ENCODE measurements around the gene INPP5E. TPM values are rescaled to one million over a fixed set of nuclear protein-coding genes. Genes with fewer than 3 reads are reported as not detected.
"Not testable (repeated sequence)": the region's sequence is repeated elsewhere in the genome, so short reads cannot be mapped to it uniquely, and the experiment has no call there.

INPP5E gene
- polyA plus RNA-seq, 3 donors, result 15.6 to 18.5 (median 17.7) TPM

DNA sequence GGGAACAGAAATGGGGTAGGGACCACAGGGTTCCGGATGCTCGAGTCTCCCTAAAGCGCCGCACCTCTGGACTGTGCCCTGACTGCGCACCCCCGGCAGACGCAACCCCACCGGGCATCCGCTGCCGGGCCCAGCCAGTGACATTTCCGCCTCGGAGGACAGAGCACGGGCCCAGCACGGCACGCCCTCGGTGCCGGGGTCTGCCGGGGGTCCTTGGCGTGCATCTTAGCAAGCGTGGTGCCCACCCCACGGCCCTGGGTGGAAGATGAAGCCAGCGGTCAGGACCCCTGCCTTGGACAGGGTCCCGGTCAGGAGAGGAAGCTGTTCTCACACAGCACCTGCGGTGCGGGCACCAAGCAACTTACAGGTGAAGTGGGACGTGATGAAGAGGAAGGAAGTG lies 7.1 kb downstream of the INPP5E start:
- no peak for DNase-seq

- no peak for DNase-seq
Observed at GRCh38 chr9:136431782-136432350, 7.8 kb downstream of the INPP5E start.

GRCh38 chr9:136430588-136431234 lies 8.9 kb downstream of the INPP5E start:
- DNase-seq, result no peak

DNA sequence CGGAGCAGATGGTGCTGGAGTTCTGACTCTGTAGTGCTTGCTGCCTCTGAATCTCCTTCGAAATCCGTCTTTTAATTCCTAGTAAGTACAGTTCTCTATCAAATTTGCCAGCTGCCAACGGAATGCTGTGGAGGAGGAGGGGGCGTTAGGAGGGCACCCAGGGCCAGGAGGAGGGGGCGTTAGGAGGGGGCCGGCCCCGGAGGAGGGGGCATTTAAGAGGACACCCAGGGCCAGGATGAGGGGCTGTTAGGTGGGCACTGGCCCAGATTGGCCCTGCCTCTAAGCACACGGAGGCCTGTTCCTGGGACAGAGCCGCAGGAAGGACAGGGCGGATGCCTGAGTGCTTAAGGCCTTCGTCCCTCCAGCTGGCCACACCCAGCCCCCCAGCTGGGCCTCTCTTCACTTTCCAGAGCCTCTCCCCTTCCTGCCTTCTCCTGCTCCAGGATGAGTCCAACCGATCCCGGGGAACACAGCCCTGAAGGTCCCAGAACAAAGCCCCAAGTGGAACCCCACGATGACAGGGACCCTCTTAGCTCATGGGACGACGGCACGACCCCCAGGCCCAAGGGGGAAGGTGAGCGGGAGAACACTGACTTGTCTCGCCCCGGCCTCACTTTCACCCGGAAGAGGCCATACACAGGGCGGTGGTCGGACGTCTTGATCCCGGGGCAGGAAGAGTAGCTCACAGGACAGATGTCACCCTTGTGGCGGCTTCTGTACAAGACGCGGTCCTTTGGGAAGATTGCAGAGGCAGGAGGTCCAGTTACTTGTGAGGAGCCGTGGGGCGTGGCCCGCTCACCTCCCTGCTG lies 9.8 kb downstream of the INPP5E start:
- no peak for DNase-seq

DNA sequence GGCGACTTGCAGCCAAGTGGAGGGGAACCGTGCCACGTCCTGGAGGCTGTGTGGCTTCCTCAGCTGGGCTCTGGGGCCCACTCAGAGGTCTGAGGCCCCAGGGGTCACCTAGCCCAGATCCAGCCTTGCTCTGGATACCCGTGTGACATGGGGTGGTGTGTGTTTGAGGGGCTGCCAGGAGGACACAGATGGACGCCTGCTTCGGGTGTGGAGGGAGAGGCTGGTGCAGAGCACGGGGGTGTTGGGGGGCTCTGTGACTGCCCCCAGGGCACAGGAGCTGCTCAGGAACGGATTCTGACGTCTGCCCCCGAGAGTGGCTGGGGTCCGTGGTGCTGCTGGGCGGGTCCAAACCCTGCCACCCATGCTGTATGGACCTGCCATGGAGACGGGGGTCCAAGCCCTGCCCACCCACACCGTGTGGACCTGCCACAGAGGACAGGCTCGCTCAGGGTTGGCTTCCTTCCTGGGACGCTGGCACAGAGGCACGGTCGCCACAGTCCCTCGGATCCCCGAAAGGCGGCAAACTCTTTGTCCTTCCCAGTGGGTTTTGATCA lies 10.5 kb downstream of the INPP5E start:
- no peak for DNase-seq

- DNase-seq, result no peak
Observed at GRCh38 chr9:136426787-136427186, 12.9 kb downstream of the INPP5E start.

DNA sequence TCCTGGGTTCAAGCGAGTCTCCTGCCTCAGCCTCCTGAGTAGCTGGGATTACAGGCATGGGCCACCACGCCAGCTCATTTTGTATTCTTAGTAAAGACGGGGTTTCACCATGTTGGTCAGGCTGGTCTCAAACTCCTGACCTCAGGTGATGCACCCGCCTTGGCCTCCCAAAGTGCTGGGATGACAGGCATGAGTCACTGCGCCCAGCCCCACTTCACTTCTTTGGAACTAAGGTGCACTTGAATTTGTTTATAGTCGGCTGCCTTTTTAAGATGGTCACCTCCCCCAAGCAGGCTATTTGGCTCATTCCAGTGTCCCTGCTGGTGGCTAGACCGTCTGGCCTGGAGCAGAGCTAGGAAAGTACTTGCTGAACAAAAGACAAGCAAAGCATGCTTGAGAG lies 14.3 kb downstream of the INPP5E start:
- not testable (repeated sequence) for DNase-seq

DNA sequence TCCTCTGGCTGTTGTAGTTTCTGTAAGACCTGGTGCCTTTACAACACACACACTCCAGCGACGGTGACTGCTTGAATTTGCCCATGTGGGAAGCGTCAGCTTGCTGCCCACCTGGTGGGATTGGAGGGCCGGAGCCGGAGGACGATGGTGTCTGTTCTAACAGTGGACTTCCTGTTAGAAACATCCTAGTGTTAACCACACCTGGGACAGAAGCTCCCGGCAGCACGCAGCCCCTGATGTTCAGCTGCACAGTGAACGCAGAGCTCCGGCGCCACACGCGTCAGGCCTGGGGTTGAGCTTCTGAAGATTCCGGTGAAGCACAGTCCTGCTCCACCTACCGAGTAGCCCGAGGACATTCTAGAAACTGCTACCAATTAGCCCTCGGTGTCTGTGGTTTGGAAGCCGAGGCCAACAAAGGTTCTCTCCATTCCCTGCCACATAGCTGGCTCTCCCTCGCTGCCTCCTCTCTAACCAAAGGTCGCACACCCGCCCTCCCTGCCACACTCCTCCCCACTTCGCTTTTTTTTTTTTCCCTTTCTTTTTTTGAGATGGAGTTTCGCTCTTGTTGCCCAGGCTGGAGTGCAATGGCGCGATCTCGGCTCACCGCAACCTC lies 14.8 kb downstream of the INPP5E start:
- no peak for DNase-seq

DNA sequence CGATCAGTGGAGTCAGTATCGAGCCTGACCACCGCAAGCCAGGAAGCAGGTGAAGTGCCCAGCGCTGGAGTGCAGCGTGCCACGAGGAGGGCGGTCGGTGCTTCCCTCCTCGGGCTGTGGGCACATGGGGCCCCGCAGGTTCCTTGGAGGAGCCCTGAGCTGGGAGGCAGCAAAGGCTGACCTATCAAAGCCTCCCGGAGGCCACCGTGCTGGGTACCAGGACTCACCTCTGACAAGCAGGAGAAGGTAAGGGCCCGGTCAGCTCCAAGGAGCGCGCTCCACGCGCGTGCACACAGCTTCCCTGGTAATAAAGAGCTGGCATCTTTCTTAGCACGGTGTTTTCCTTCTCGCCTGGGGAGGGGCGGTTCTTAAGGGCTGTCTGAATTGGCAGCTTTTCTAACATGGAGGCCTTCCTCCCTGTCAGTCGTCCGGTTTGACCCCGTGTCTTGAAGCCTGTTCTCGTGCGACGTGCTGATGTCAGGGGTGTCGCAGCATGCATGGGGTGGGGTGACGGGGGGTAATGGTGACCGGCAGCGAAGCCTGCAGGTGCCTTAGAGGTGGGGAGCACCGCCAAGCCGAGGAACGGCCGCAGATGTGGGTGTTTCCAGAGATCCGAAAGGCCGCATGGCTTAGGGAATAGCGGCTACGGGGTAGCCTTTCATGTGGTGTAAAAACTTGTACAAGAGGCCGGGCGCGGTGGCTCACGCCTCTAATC lies 16.1 kb downstream of the INPP5E start:
- no peak for DNase-seq

DNA sequence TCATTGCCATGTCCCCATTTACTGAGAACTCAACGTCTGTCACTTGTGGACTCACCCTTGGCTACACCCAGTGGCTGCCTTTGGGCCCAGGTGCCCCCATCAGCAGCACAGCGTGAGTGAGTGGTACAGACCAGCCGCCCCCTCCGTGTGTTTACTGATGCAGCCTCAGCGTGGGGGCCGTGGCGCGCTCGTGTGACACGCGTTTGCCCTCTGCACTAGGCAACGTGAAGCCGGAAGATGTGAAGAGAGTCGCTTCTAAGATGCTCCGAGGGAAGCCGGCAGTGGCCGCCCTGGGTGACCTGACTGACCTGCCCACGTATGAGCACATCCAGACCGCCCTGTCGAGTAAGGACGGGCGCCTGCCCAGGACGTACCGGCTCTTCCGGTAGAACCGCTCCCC lies 16.8 kb downstream of the INPP5E start:
- DNase-seq, result no peak

- DNase-seq, result no peak
Observed at GRCh38 chr9:136421791-136422190, 17.9 kb downstream of the INPP5E start.

DNA sequence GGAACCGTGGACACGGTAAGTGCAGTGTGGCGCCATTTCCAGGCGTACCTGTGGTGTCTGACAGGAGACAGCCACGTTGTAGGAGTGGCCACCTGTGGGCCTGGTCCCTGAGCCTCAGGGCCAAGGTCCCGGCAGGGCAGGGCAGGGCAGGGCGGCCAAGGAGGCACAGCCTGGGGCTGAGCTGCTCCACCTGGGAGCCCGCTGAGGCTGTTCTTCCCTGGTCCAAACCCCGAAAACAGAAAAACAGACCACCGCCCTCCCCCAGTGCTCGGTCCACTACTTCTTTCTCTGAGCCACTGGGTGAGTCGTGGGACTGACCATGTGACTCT lies 20.6 kb downstream of the INPP5E start:
- DNase-seq, result no peak

GRCh38 chr9:136418182-136419091 lies 21.2 kb downstream of the INPP5E start:
- no peak for DNase-seq

DNA sequence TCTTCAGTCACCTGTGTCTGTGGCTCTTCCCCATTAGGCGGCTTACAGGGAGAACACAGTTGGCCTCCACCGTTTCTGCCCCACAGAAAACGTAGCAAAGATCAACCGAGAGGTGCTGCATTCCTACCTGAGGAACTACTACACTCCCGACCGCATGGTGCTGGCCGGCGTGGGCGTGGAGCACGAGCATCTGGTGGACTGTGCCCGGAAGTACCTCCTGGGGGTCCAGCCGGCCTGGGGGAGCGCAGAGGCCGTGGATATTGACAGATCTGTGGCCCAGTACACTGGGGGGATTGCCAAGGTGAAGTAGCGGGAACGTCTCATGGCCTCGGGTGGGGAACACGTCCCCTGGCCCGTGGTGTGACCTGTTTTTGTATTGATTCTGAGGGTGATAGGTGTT lies 22.7 kb downstream of the INPP5E start:
- no peak for DNase-seq

- DNase-seq, result no peak
Observed at GRCh38 chr9:136416427-136416826, 23.2 kb downstream of the INPP5E start.

GRCh38 chr9:136412962-136413361 lies 26.7 kb downstream of the INPP5E start:
- DNase-seq, result no peak

DNA sequence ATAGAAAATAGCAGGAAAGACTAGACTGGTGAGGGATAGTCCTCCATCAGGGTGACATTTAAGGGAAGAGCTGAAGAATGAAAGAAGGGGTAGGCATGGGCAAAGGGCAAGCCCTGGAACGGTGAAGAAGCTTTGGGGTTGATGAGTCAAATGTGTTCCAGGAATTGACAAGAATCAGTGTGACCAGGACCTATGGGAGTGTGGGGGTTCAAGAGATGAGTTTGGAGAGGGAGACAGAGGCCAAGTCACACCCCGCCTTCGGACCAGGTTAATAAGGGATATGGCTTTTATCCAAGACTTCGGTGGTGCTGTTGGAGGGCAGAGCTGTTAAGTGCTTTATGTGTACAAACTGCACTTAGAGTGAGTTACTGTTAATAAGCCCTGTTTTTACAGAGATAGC lies 28.3 kb downstream of the INPP5E start:
- DNase-seq, result no peak

GRCh38 chr9:136410500-136411287 lies 29.0 kb downstream of the INPP5E start, which contains the start of the genes ENTR1 and PMPCA:
ENTR1 (minus strand) TSS chr9:136410614; CDS start chr9:136410397, 217 bp downstream.
PMPCA (plus strand) TSS chr9:136410658; CDS start chr9:136410669, 11 bp downstream.
- DNase-seq, result peak; percentile 90

DNA sequence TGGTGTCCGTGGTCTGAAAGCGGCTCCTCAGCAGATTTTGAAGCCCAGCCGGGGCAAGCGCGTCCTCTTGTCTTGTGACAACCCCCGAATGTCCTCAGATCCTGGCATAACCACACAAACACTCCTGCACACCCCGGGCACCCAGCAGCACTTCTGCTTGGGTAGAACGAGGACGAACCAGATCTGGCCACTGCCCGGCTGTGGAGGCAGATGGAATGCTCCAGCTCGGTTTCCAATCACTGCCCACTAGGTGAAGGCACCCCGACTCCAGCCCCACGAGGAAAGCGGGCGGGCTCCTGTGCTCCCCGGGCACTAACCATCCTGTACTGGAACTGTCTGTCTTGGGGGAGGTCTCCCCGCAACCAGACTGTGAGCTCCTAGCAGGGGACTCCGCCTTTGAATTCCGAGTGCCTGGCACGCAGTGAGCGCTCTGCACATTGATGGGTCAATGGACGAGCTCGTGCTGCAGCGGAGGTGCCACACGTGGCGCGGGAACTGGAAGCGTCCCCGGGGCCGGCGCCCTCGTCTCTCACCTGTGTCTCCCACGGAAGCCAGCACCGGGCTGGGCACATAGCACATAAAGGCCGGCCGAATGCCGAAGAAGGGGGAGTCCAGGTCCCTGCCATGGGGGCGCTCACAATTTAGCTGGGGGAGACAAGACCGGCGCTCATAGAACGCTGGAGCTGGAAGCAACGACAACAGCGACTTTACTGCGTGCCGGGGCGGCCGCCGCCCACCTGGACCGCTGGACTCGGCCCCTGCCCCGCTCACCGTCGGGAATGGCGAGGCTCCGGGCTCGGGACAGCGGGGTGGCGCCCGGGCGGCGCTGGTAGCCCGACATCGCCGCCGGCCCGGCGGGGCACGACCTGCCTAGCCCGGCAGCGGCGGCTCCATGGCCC lies 29.8 kb downstream of the INPP5E start:
- peak; percentile 23 for DNase-seq
